ENCODE measurements around the gene LCE3D.

DNA sequence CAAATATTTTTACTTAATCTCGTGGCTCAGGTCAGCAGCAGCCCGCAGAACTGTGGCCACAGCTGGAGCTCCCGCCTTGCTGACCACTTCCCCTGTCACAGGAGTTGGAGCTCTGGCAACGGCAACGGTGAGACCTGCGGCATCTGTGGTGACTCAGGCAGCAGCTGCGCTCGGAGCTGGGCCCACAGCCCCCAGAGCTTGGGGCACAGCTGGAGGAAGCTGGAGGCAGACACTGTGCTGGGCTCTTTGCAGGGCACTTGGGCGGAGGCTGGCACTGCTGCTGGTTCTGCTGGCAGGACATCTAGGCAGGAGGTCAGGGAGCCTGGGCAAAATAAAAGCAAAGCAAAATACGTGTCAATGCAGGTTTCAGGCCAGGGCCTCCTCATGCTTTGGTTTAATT, 42.5 kb upstream of the LCE3D start, which contains the start of gene LCE3A:
- TF ChIP-seq CTCF (IDR thresholded peaks at IDR 0.05) (no peak), ZFX (IDR thresholded peaks at IDR 0.05; ENCODE audit: borderline replicate concordance) (no peak)
